Astrocyte (in vitro differentiated cells and primary cell): ENCODE measurements around the gene REEP1. TPM values are rescaled to one million over a fixed set of nuclear protein-coding genes. Genes with fewer than 3 reads are reported as not detected.

ENCODE experiments used
- DNase-seq: peaks from one replicate; pipeline ENCODE4 v3.0.0-alpha.2; 2010; ENCODE audit warnings: low read depth
- FAIRE-seq: peaks from 2 replicates; lab custom pipeline; 2011; peaks lifted over from hg19 to GRCh38; lab: Jason Lieb, UNC
- H2AFZ ChIP-seq: 2 replicates; pipeline ENCODE4 v1.6.0; 2012; ENCODE audit warnings: low read depth, low read length, inconsistent platforms
- H3K27ac ChIP-seq: 2 replicates; pipeline ENCODE4 v1.5.1; 2011; ENCODE audit warnings: low read depth, low read length, inconsistent platforms
- H3K27me3 ChIP-seq: 2 replicates; pipeline ENCODE4 v1.6.0; 2011; ENCODE audit warnings: low read length, inconsistent platforms; ENCODE audit not compliant: insufficient read depth
- H3K36me3 ChIP-seq: 2 replicates; pipeline ENCODE4 v1.5.1; 2011; ENCODE audit warnings: low read length, inconsistent platforms; ENCODE audit not compliant: insufficient read depth
- H3K4me1 ChIP-seq: 2 replicates; pipeline ENCODE4 v1.5.1; 2011; ENCODE audit warnings: low read length, inconsistent platforms; ENCODE audit not compliant: insufficient read depth
- H3K4me2 ChIP-seq: 2 replicates; pipeline ENCODE4 v1.6.0; 2012; ENCODE audit warnings: low read length, inconsistent platforms
- H3K4me3 ChIP-seq: 2 replicates; pipeline ENCODE4 v1.5.1; 2011; ENCODE audit warnings: low read depth, mild to moderate bottlenecking, low read length, inconsistent platforms; ENCODE audit not compliant: insufficient read depth
- H3K79me2 ChIP-seq: 2 replicates; pipeline ENCODE4 v1.6.0; 2012; ENCODE audit warnings: mild to moderate bottlenecking, low read length, inconsistent platforms; ENCODE audit not compliant: insufficient read depth
- H3K9ac ChIP-seq: 2 replicates; pipeline ENCODE4 v1.6.0; 2012; ENCODE audit warnings: mild to moderate bottlenecking, low read length, inconsistent platforms
- H3K9me3 ChIP-seq: 2 replicates; pipeline ENCODE4 v1.5.1; 2012; ENCODE audit warnings: low read depth, mild to moderate bottlenecking, low read length, inconsistent platforms; ENCODE audit not compliant: insufficient read depth
- H4K20me1 ChIP-seq: 2 replicates; pipeline ENCODE4 v1.6.0; 2012; ENCODE audit warnings: low read length, inconsistent platforms; ENCODE audit not compliant: insufficient read depth
- H3K27ac Mint-ChIP-seq: one replicate; pipeline ENCODE4 v1.8.0; 2021; ENCODE audit warnings: mild to moderate bottlenecking, mixed read lengths; ENCODE audit not compliant: unreplicated experiment
- H3K27me3 Mint-ChIP-seq: one replicate; pipeline ENCODE4 v1.8.0; 2021; ENCODE audit warnings: low read depth, mixed read lengths; ENCODE audit not compliant: unreplicated experiment
- H3K36me3 Mint-ChIP-seq: one replicate; pipeline ENCODE4 v1.8.0; 2021; ENCODE audit warnings: low read depth, mixed read lengths; ENCODE audit not compliant: unreplicated experiment
- H3K4me1 Mint-ChIP-seq: one replicate; pipeline ENCODE4 v1.8.0; 2021; ENCODE audit warnings: low read depth, mixed read lengths; ENCODE audit not compliant: unreplicated experiment
- H3K4me3 Mint-ChIP-seq: one replicate; pipeline ENCODE4 v1.8.0; 2021; ENCODE audit warnings: mild to moderate bottlenecking, moderate library complexity, mixed read lengths; ENCODE audit not compliant: unreplicated experiment
- H3K9me3 Mint-ChIP-seq: one replicate; pipeline ENCODE4 v1.8.0; 2021; ENCODE audit warnings: mild to moderate bottlenecking, mixed read lengths; ENCODE audit not compliant: unreplicated experiment
- CTCF ChIP-seq: IDR thresholded peaks from 2 replicates; pipeline ENCODE4 v1.5.1; 2011; ENCODE audit warnings: low read depth, mild to moderate bottlenecking, inconsistent platforms, low read length, moderate library complexity; ENCODE audit not compliant: insufficient read depth
- EZH2 ChIP-seq: IDR thresholded peaks from 2 replicates; pipeline ENCODE4 v1.6.1; 2012; ENCODE audit warnings: mild to moderate bottlenecking, low read length, inconsistent platforms; ENCODE audit not compliant: insufficient read depth
- total RNA-seq: library from RNA; stranded (reverse); gene quantifications from 2 replicates; pipeline ENCODE4 v1.2.1, GENCODE V29; 2021

The REEP1 gene
- total RNA-seq, 1 donor from 2014 or later, result 0.61 TPM

DNA sequence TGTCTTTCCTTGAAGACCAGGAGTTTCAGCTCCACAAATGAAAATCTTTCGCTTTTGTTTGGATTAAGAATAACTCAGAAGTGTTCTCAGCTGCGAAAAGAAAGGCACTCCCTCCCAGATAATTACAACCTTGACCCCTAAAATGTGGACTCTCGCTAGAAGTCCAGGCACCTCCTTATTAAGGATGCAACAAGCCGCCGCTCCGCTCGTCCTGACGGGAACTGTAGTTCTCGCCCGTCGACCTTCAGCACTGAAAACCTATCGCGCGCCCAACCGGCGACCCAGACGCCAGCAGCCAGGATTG, 142.7 kb downstream of the REEP1 start:
- Mint-ChIP-seq H3K9me3 (no peaks in the 10 kb centered on the region), H3K4me1 (peaks cover 20% of the 10 kb centered on the region), H3K4me3 (peak overlapping the region; percentile 90), H3K27ac (peak overlapping the region; percentile 60), H3K27me3 (no peaks in the 10 kb centered on the region), H3K36me3 (peaks cover 5% of the 10 kb centered on the region)
- no peak for FAIRE-seq
- Histone ChIP-seq H3K27me3 (no peaks in the 10 kb centered on the region), H3K36me3 (no peaks in the 10 kb centered on the region), H3K4me3 (peak overlapping the region; percentile 81), H3K4me2 (peak overlapping the region; percentile 86), H3K27ac (peak overlapping the region; percentile 98), H3K79me2 (peaks cover 55% of the 10 kb centered on the region), H2AFZ (no peak overlapping the region), H3K4me1 (peaks cover 10% of the 10 kb centered on the region), H3K9me3 (no peaks in the 10 kb centered on the region), H4K20me1 (peaks cover 47% of the 10 kb centered on the region), H3K9ac (peak overlapping the region; percentile 97)
- TF ChIP-seq EZH2 (no peak), CTCF (no peak)
- DNase-seq, result no peak

- peaks cover 20% of the 10 kb centered on the region for H3K4me1 Mint-ChIP-seq
- DNase-seq, result no peak
- H3K9me3 Mint-ChIP-seq, result no peaks in the 10 kb centered on the region
- Histone ChIP-seq H3K9me3 (no peaks in the 10 kb centered on the region), H3K4me1 (peaks cover 10% of the 10 kb centered on the region), H3K4me3 (peak overlapping the region; percentile 81), H3K9ac (peak overlapping the region; percentile 97), H2AFZ (no peak overlapping the region), H3K4me2 (peak overlapping the region; percentile 86), H4K20me1 (peaks cover 52% of the 10 kb centered on the region), H3K36me3 (no peaks in the 10 kb centered on the region), H3K27ac (peak overlapping the region; percentile 98), H3K27me3 (no peaks in the 10 kb centered on the region), H3K79me2 (peaks cover 56% of the 10 kb centered on the region)
- TF ChIP-seq EZH2 (no peak), CTCF (no peak)
- H3K4me3 Mint-ChIP-seq, result peak overlapping the region; percentile 90
- no peak for FAIRE-seq
- H3K27ac Mint-ChIP-seq, result peak overlapping the region; percentile 60
- H3K36me3 Mint-ChIP-seq, result peaks cover 5% of the 10 kb centered on the region
- no peaks in the 10 kb centered on the region for H3K27me3 Mint-ChIP-seq
Measured at GRCh38 chr2:86193901-86194567, 143.4 kb downstream of the REEP1 start.

GRCh38 chr2:86189782-86190416, 147.5 kb downstream of the REEP1 start:
- no peaks in the 10 kb centered on the region for H3K9me3 ChIP-seq
- TF ChIP-seq EZH2 (no peak), CTCF (no peak)
- no peak overlapping the region for H3K27ac ChIP-seq
- no peak overlapping the region for H3K4me2 ChIP-seq
- H3K36me3 Mint-ChIP-seq, result peaks cover 5% of the 10 kb centered on the region
- H3K4me1 ChIP-seq, result peaks cover 7% of the 10 kb centered on the region
- H3K9me3 Mint-ChIP-seq, result no peaks in the 10 kb centered on the region
- no peaks in the 10 kb centered on the region for H3K27me3 Mint-ChIP-seq
- FAIRE-seq (no peak), DNase-seq (no peak)
- H3K27ac Mint-ChIP-seq, result no peak overlapping the region
- H3K27me3 ChIP-seq, result no peaks in the 10 kb centered on the region
- peaks cover 89% of the 10 kb centered on the region for H4K20me1 ChIP-seq
- H3K36me3 ChIP-seq, result peaks cover 5% of the 10 kb centered on the region
- H2AFZ ChIP-seq, result no peak overlapping the region
- no peak overlapping the region for H3K4me3 ChIP-seq
- H3K9ac ChIP-seq, result no peak overlapping the region
- H3K4me1 Mint-ChIP-seq, result peaks cover 31% of the 10 kb centered on the region
- no peak overlapping the region for H3K4me3 Mint-ChIP-seq
- peaks cover 97% of the 10 kb centered on the region for H3K79me2 ChIP-seq
